GDM1 (cell line): ENCODE data around the gene PLEKHA5.
"Not testable (repeated sequence)": the region's sequence is repeated elsewhere in the genome, so short reads cannot be mapped to it uniquely, and the experiment has no call there.

Experiments
- DNase-seq: peaks from one replicate; lab custom pipeline; 2025; lab: John Stamatoyannopoulos, UW

Gene PLEKHA5

GRCh38 chr12:19338405-19338804 lies 208.9 kb downstream of the PLEKHA5 start:
- no peak for DNase-seq

- not testable (repeated sequence) for DNase-seq
Observed at GRCh38 chr12:19350850-19351249, 221.3 kb downstream of the PLEKHA5 start.

DNA sequence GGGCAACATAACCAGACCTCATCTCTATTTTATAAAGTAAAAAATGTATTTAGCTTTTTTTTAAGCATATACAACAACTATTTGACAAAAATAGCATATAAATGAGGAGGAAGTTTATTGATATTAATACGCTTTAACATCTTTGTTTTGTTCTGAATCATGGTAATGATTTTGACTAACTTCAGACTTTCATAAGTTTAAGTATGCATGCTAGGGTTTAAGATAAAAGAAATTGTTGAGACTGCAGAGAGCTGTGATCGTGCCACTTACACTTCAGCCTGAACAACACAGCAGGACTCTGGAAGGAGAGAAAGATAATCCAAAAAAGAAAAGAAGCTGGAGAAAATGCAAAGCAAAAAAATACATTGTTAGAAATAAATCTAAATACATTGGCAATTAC lies 221.8 kb downstream of the PLEKHA5 start:
- no peak for DNase-seq

DNA sequence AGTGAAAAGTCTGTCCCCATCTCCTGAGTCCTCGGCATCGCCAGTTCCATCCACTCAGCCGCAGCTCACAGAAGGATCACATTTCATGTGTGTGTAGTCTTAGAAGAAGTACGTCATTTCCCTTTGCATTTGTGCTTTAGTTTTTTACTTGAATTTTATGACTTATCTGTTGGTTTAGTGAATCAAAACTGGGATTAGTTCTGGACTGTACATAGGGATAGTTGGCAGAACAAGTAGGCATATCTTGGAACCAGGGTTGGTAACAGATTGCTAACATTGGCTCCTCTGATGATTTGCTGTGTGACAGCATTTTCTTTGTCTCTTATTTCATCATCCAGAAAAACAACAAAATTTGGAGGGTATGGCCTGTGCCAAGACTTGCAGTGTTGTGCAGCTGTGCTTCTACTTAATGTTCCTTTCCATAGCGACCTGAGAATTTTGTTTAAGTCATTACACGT lies 240.2 kb downstream of the PLEKHA5 start:
- no peak for DNase-seq

DNA sequence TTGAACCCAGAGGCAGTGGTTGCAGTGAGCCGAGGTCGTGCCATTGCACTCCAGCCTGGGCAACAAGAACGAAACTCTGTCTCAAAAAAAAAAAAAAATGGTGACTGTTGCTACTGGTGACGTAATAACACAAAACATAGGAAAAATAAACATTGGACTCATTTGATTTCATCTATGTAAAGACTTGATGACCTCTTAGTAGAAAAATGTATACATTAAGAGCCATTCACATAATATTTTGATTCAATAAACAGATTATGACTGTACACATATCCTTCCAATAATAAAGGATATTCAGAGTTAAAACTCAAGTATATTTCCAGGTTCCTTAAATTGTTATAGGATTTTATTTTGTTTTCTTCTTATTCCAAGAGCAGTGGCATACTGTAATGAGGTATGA lies 244.1 kb downstream of the PLEKHA5 start:
- no peak for DNase-seq

GRCh38 chr12:19375888-19376287 lies 246.4 kb downstream of the PLEKHA5 start:
- no peak for DNase-seq

DNA sequence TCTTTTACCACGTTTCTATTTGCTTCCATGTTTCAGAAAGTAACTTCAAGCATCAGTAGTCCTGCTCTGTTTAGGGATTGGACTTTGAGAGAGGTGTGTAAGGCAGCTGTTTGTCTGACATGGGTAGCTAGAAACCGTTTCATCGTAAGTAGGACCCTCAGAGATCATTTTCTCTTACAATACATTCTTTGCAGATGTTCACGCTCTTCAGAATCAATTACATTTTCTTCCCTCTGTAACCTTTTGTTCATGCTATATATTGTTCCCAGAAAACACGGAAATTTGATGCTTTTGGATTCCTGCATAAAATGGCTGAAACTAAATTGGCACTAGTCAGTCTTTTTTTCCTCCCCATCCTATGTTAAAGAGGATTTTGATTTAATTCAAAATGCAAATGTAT lies 247.2 kb downstream of the PLEKHA5 start:
- DNase-seq = no peak

GRCh38 chr12:19382111-19382526 lies 252.6 kb downstream of the PLEKHA5 start:
- DNase-seq = no peak

DNA sequence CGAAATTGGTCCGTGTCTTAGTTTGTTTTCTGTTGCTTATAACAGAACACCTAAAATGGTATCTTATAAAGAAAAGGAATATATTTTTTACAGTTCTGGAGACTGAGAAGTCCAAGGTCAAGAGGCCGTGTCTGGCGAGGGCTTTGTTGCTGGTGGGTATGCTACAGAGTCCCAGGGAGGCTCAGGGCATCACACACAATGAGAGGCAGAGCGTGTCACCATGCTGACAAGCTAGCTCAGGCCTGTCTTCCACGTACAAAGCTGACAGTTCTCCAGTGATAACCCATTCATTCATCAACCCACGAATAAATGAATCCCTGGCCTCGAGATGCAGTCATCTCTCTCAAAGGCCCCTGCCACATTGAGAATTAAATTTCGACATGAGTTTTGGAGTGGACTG lies 253.0 kb downstream of the PLEKHA5 start:
- DNase-seq = no peak

DNA sequence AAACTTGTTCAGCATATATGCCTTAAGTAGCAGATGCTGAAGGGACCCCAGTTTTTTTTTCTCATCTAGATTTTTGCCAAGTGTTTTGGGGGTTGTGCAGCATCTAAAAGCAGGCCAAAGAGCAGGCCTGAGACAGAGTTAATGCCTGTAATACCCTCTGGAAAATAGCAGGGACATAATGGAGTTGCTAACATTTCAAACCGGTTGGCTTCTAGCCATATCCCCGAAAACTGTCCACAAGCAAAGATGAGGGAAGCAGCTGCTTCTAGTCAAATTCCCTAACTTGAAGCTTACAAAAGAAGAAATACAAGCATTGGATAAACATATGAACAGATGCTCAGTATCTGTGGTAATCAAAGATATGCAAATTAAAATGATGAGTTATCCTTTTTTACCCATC lies 257.6 kb downstream of the PLEKHA5 start:
- no peak for DNase-seq

DNA sequence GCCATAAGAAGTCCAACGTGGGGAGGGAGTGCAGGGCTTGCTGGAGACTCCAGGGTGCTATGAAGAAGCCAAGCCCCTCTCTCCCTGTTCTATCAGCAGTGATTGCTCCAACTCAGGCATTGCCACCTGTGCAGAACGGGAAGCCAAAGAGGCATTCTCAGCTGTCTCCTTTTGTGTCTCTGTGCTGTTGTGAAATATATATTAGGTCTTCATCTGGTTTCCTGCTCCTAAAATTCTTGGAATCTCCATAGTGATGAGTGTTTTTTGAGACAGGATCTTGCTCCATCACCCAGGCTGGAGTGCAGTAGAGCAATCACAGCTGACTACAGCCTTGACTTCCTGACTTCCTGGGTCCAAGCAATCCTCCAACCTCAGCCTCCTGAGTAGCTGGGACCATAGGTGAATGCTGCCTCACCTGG lies 258.6 kb downstream of the PLEKHA5 start:
- DNase-seq = no peak

- DNase-seq = no peak
Observed at GRCh38 chr12:19390051-19390598, 260.6 kb downstream of the PLEKHA5 start.

GRCh38 chr12:19392644-19393043 lies 263.1 kb downstream of the PLEKHA5 start:
- not testable (repeated sequence) for DNase-seq

DNA sequence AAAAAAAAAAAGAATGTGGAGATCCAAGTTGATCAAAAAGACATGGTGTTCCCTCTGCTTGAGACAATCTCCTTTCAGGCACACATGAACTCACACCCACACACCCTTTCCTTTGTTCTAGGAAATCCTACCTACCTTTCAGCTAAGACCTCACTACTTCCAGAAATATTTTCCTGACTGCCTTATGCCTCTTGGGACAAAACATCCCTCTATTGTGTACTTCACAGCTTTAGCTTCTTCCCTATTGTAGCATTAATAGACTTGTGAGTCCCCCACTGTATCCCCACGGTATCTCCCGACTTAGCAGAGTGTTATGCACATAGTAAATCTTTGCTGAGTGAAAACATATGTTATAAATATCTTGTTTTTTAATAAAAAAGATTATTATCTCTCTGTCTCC lies 264.9 kb downstream of the PLEKHA5 start:
- no peak for DNase-seq

GRCh38 chr12:19397534-19397933 lies 268.0 kb downstream of the PLEKHA5 start:
- no peak for DNase-seq

DNA sequence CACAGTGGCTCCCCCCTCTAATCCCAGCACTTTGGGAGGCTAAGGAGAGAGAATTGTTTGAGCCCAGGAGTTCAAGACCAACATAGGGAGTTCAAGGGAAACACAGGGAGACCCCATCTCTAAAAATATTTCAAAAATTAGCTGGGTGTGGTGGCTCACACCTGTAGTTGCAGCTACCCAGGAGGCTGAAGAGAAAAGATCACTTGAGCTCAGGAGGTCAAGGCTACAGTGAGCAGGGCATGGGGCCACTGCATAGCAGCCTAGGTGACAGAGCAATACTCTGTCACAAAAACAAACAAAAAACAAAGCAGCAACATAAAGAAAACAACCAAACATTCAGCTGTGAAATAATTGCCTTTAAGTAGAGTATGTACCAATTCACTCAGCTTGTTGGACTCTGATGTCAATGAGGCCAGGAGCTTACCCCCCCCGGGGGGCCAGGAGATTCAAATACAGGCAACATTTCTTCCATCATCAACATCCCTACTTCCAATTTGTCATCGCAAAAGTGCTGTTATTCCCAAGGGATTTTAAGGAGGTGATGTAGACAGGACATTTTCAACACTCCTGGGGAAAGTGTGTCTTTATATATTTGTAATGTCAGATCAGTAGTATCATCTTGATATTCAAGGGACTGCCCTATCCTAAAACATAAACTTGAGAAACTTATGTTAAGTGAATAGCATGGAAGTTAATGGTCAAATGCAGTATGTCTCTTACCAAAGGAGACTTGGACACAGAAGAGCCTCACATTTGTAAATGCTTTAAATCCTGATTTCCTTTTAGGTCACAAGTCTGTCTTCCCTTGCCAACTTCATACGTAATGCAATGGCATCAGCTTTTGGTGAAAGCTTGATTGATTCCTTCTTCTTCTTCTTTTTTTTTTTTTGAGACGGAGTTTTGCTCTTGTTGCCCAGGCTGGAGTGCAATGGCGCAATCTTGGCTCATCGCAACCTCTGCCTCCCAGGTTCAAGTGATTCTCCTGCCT lies 269.1 kb downstream of the PLEKHA5 start:
- DNase-seq = no peak

DNA sequence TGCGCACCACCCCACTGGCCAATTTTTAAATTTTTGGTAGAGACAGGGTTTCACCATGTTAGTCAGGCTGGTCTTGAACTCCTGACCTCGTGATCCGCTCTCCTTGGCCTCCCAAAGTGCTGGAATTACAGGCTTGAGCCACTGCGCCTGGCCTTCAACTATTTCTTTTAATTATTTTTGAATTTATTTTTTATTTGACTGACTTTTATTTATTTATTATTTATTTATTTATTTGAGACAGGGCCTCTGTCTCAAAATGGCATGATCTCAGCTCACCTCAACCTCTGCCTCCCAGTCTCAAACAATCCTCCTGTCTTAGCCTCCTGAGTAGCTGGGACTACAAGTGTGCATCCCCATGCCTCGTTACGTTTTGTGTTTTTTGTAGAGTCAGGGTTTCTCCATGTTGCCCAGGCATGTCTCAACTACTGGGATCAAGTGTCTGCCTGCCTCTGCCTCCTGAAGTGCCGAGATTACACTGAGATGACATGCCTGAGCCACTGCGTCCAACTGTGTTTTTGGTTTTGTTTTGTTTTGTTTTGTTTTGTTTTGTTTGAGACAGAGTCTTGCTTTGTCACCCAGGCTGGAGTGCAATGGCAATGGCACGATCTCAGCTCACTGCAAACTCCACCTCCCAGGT lies 271.2 kb downstream of the PLEKHA5 start:
- not testable (repeated sequence) for DNase-seq

- DNase-seq = no peak
Observed at GRCh38 chr12:19402211-19402610, 272.7 kb downstream of the PLEKHA5 start.

GRCh38 chr12:19402743-19403431 lies 273.4 kb downstream of the PLEKHA5 start:
- no peak for DNase-seq

DNA sequence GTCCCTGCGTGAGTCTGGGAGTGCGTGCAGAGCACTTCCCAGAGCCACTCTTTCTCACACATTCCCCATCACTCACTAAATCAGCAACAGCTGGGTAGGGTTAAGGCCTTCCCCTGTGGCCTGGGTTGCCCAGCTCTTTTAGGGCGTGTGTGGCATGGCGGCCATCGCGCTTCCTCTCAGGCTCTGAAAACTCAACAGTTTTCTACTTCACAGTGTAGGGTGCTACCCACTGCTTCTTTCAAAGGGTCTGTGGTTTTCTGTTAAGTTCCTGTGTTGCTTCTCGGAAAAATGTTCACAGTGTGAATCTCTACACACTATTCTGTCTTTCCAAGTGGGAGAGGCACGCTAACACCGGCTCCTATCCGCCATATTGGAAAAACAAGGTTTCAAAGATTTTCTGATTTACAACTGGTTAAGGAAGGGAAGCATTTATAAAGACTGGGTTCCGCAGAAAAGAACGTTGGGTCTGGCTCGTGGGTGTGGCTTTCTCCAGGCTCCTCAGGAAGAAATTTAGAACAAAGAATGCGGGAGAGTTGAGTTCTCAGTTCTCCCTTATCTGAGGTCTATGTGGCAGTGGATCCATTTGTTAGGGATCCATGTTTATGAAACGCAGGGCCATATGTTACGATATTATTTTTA lies 274.8 kb downstream of the PLEKHA5 start:
- no peak for DNase-seq

DNA sequence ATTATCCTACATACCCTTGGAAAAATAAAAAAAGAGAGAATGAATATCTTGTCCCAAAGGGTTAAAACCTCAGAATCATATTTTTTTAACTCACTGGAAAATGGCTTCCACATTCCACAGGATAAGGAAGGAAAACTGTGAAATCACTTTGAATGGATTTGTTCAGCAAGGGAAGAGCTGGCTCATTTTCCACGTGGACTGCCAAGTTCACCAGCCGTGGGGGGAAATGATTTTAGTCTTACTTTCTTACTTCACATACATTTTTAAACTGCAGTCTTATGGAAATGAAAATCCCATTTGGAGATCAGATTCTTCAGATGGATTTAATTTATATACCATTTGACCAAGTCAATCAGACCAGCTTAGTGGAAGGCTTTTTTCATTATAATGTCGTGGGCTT lies 279.8 kb downstream of the PLEKHA5 start:
- DNase-seq = no peak

DNA sequence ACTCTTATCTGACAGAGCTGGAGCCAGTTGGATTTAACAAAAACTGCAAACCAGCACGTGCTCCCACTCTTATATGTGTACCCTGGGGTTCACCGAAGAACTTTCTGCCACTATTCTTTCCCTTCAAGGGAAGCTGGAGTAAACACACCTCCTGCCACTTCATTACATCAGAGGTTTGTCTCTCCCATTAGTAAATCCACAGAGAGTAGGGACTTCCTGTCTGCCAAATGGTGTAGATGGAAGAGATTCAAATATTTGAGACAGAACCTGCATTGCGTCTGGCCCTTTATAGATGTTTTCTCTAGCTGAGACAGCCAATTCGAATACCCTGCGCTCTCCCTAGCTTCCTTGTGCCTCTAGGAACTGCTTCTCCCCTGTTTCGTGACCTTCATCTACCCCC lies 280.7 kb downstream of the PLEKHA5 start:
- DNase-seq = no peak
